Measurements from ENCODE around the gene SNX19. TPM values are rescaled to one million over a fixed set of nuclear protein-coding genes. Genes with fewer than 3 reads are reported as not detected.
A peak's percentile ranks its signal among the peaks of the same experiment; 100 is the strongest.

SNX19 gene
- polyA plus RNA-seq, 1 of the 3 experiments (the other 2 are of a cell fraction) = 16.6 TPM

- TF ChIP-seq PBX3 (IDR thresholded peaks at IDR 0.05) = peak; percentile 92
- peak; percentile 97 for TF ChIP-seq JUND (IDR thresholded peaks at IDR 0.05)
- no peak; the same call in 1 of the 2 replicates for TF ChIP-seq SIN3A (IDR thresholded peaks at IDR 0.05; ENCODE audit: borderline replicate concordance, low read depth, low read length)
- peak; percentile 66; the same call in 1 of the 2 replicates for TF ChIP-seq RXRA (IDR thresholded peaks at IDR 0.05; ENCODE audit: borderline replicate concordance, low read depth)
- TF ChIP-seq USF2 (IDR thresholded peaks at IDR 0.05; ENCODE audit: borderline replicate concordance, low read depth, low read length) = no peak
- TF ChIP-seq CHD2 (IDR thresholded peaks at IDR 0.05; ENCODE audit: low read length, partially characterized antibody) = no peak
- no peak for TF ChIP-seq EZH2phosphoT487 (IDR thresholded peaks at IDR 0.05; ENCODE audit: borderline replicate concordance, low read depth)
These were observed 68.8 kb downstream of the SNX19 start (continued) for GRCh38 chr11:130847517-130847916.

- Histone ChIP-seq H3F3A (replicated peaks; ENCODE audit: insufficient read depth) (peaks cover 30% of the 10 kb centered on the region), H3K9ac (peak overlapping the region; percentile 45; the same call in 1 of the 2 replicates), H3K4me1 (ENCODE audit: control insufficient read depth in 1 of 2, insufficient read depth in 2 of 2, low read depth in 1 of 2, low read length in 1 of 2) (peaks cover 0 to 28% of the 10 kb centered on the region in 2 experiments; a peak in 2 of 4 replicates), H3K9me3 (no peaks in the 10 kb centered on the region), H2AFZ (ENCODE audit: low read depth) (no peak overlapping the region), H3K27me3 (ENCODE audit: insufficient read depth) (no peaks in the 10 kb centered on the region), H3K4me2 (peak overlapping the region; percentile 57; the same call in 1 of the 2 replicates), H3K27ac (ENCODE audit: low read depth in 2 of 2, low read length in 1 of 2) (peak overlapping the region in 1 of 2 experiments; percentile 75; a peak in 2 of 4 replicates), H3K79me2 (ENCODE audit: insufficient read depth) (no peaks in the 10 kb centered on the region), H3K4me3 (ENCODE audit: low read depth in 2 of 2, low read length in 1 of 2) (no peak overlapping the region), H3K9me2 (no peaks in the 10 kb centered on the region), H3K36me3 (replicated peaks in 1 of 2; ENCODE audit: control insufficient read depth in 1 of 2, insufficient read depth in 2 of 2, low read length in 1 of 2) (no peaks in the 10 kb centered on the region), H4K20me1 (ENCODE audit: insufficient read depth) (no peaks in the 10 kb centered on the region)
- POLR2A ChIA-PET = no interaction called here
- no peak for DNase-seq
- no peak for TF ChIP-seq JUND (IDR thresholded peaks at IDR 0.05)
- no peak for TF ChIP-seq NFIC (IDR thresholded peaks at IDR 0.05; ENCODE audit: borderline replicate concordance)
- TF ChIP-seq FOSL2 (IDR thresholded peaks at IDR 0.05; ENCODE audit: borderline replicate concordance, low read depth) = no peak
- CTCF ChIA-PET = no interaction called here
- WGBS (ENCODE audit: low lambda C conversion rate) = 22% methylated on average over 2 of the region's 2 CpGs
These were observed 69.7 kb downstream of the SNX19 start for GRCh38 chr11:130846606-130847005.

GRCh38 chr11:130842001-130842400 is 74.3 kb downstream of the SNX19 start:
- POLR2A ChIA-PET = no interaction called here
- H3K9me2 ChIP-seq = no peaks in the 10 kb centered on the region
- no peak overlapping the region for H3K9ac ChIP-seq
- H3K36me3 ChIP-seq (replicated peaks in 1 of 2; ENCODE audit: control insufficient read depth in 1 of 2, insufficient read depth in 2 of 2, low read length in 1 of 2) = no peaks in the 10 kb centered on the region
- no peak overlapping the region for H3K4me2 ChIP-seq
- no peak overlapping the region for H2AFZ ChIP-seq (ENCODE audit: low read depth)
- H4K20me1 ChIP-seq (ENCODE audit: insufficient read depth) = no peaks in the 10 kb centered on the region
- H3K27me3 ChIP-seq (ENCODE audit: insufficient read depth) = no peaks in the 10 kb centered on the region
- no peak overlapping the region for H3K27ac ChIP-seq (ENCODE audit: low read depth in 2 of 2, low read length in 1 of 2)
- no peak for DNase-seq
- peaks cover 9% of the 10 kb centered on the region for H3F3A ChIP-seq (replicated peaks; ENCODE audit: insufficient read depth)
- CTCF ChIA-PET = interaction anchor here (1.8 kb wide), 1 partner anchor 20 kb away, joined by 6 read pairs; no protein-coding TSS in a partner anchor
- TF ChIP-seq IRF3 (IDR thresholded peaks at IDR 0.05; ENCODE audit: low read depth, low read length) (no peak), PBX3 (IDR thresholded peaks at IDR 0.05) (no peak), RCOR1 (IDR thresholded peaks at IDR 0.05; ENCODE audit: low read length) (no peak)
- 95% methylated on average over 1 of the region's 1 CpG for WGBS (ENCODE audit: low lambda C conversion rate)
- H3K9me3 ChIP-seq = no peaks in the 10 kb centered on the region
- H3K4me3 ChIP-seq (ENCODE audit: low read depth in 2 of 2, low read length in 1 of 2) = no peak overlapping the region
- no peaks in the 10 kb centered on the region for H3K79me2 ChIP-seq (ENCODE audit: insufficient read depth)
- peaks cover 0 to 8% of the 10 kb centered on the region in 2 experiments; a peak in 1 of 4 replicates for H3K4me1 ChIP-seq (ENCODE audit: control insufficient read depth in 1 of 2, insufficient read depth in 2 of 2, low read depth in 1 of 2, low read length in 1 of 2)

Data from SK-N-SH (cell line).